ENCODE results near the gene SLC22A2. TPM values are rescaled to one million over a fixed set of nuclear protein-coding genes. Genes with fewer than 3 reads are reported as not detected.

SLC22A2 gene
- total RNA-seq, 1 donor from 2014 or later: not detected

DNA sequence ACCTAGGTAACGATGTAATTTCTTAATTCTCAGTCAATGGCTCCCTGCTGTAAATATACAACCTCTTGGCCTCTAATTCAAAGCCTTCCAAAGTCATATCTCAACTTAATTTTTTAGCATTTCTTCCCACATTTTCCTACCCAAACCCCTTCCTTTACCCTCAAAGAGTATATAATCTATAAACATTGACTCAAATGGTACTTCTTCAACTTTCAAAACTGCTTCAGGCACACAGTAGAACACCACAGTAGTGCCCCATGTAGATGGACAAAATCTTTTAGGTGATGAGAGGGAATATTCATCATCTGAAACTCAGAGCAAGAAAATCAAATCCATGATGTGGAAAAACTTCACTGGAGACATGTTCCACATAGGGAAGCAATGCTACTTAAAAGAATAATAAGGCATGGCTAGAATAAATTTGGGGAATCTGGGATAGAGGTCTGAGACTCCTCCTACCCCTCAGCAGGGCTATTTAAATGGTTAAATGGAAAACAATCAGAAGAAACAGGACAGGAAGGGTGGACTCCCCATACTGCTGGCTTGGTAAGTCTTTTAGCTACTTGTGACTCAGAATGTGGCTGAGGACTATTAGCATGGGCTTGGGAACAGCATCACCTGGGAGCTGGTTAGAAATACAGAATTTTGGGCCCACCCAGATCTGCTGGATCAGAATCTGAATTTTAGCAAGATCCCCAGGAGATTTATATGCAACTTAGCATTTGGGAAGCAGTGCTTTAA, 6.4 kb downstream of the SLC22A2 start:
- H3K4me3 ChIP-seq (ENCODE audit: low read depth, low read length): no peak overlapping the region
- TF ChIP-seq, protein P1, sequence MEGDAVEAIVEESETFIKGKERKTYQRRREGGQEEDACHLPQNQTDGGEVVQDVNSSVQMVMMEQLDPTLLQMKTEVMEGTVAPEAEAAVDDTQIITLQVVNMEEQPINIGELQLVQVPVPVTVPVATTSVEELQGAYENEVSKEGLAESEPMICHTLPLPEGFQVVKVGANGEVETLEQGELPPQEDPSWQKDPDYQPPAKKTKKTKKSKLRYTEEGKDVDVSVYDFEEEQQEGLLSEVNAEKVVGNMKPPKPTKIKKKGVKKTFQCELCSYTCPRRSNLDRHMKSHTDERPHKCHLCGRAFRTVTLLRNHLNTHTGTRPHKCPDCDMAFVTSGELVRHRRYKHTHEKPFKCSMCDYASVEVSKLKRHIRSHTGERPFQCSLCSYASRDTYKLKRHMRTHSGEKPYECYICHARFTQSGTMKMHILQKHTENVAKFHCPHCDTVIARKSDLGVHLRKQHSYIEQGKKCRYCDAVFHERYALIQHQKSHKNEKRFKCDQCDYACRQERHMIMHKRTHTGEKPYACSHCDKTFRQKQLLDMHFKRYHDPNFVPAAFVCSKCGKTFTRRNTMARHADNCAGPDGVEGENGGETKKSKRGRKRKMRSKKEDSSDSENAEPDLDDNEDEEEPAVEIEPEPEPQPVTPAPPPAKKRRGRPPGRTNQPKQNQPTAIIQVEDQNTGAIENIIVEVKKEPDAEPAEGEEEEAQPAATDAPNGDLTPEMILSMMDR (conservative IDR thresholded peaks at IDR 0.05; ENCODE audit: low read depth, low read length): no peak
- no peak for DNase-seq (ENCODE audit: low read depth)

DNA sequence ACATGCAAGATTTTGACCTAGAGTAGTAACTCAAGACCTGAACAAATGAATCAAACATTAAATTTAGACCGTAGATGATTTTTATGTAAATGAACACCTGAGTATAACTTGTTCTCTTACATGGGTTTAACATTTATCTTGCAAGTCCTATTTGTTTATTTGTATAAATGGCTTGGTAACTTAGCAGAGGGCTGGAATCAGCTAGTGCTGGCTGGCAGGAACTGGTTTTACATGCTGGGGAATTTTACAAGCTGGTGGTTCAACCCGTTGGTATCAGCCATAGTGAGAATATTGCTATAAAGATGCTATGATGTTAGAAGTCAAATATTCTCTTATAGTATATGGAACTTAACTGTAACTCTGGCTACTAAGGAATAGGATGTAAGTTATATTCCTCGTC, 8.9 kb downstream of the SLC22A2 start:
- TF ChIP-seq, protein P1 (conservative IDR thresholded peaks at IDR 0.05; ENCODE audit: low read depth, low read length): no peak

DNA sequence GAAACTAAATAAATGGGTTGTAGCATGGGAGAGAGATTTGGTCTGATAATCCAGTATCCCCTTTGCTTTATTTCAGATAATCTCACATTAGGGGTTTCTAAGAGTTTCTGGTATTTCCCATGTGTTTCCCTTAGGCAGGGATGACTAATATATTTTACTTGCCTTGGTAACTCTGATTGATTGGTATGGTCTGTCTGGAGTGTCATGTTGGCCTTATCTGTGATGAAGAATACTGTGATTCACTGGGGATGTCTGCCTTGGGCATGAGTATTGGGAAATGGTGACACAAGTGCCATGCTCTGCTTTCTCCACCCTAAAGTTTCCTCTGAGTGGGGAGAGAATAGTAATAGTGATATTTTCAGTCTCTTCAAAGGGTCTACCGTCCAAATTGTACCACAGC, 10.1 kb downstream of the SLC22A2 start:
- no peak overlapping the region for H3K4me3 ChIP-seq (ENCODE audit: low read depth, low read length)
- TF ChIP-seq, protein P1 (conservative IDR thresholded peaks at IDR 0.05; ENCODE audit: low read depth, low read length): no peak
- DNase-seq (ENCODE audit: low read depth): no peak

More for the DNA sequence above, 8.9 kb downstream of the SLC22A2 start:
- DNase-seq (ENCODE audit: low read depth): no peak
- no peak overlapping the region for H3K4me3 ChIP-seq (ENCODE audit: low read depth, low read length)

DNA sequence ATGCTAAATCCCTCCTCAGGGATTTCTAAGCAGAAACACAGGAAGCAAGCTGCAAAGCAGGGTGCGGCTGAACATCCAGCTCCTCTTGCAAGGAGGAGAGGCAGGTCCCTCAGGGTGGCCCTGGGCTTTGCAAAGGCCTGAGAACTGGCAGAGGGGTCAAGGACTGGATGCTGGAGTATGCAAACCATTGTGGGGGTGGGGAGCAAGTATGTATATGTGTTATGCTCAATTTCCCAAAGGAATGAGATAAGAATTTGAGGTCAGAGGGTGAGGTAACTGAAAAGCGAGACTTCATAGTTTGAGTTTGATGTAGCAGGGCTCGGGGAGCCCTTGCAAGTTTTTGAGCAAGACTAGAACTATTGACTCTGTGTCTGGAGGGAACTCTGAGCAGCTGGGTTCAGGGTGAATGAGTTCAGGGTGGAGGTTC, 11.2 kb downstream of the SLC22A2 start:
- no peak for DNase-seq (ENCODE audit: low read depth)
- TF ChIP-seq, protein P1 (conservative IDR thresholded peaks at IDR 0.05; ENCODE audit: low read depth, low read length): no peak
- no peak overlapping the region for H3K4me3 ChIP-seq (ENCODE audit: low read depth, low read length)

DNA sequence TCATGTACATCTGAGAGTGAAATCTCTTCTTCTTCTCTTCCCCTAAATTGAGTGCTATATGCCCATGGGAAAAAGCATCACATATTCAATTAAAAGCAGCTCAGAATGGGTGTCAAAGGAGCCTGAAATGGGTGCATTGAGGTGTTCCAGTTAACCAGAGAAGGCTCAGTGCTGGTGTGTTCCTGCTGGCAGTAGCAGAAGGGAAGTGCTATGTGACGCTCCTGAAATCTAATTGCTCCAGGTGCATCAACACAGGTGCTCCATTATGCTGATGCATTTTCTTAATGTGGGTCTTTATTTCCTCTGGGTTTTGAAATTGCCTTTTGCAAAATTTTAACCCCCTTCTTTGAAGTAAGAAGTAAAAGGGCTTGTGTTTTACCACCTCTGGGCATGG, 17.9 kb downstream of the SLC22A2 start:
- H3K4me3 ChIP-seq (ENCODE audit: low read depth, low read length): no peak overlapping the region
- TF ChIP-seq, protein P1 (conservative IDR thresholded peaks at IDR 0.05; ENCODE audit: low read depth, low read length): no peak
- no peak for DNase-seq (ENCODE audit: low read depth)

DNA sequence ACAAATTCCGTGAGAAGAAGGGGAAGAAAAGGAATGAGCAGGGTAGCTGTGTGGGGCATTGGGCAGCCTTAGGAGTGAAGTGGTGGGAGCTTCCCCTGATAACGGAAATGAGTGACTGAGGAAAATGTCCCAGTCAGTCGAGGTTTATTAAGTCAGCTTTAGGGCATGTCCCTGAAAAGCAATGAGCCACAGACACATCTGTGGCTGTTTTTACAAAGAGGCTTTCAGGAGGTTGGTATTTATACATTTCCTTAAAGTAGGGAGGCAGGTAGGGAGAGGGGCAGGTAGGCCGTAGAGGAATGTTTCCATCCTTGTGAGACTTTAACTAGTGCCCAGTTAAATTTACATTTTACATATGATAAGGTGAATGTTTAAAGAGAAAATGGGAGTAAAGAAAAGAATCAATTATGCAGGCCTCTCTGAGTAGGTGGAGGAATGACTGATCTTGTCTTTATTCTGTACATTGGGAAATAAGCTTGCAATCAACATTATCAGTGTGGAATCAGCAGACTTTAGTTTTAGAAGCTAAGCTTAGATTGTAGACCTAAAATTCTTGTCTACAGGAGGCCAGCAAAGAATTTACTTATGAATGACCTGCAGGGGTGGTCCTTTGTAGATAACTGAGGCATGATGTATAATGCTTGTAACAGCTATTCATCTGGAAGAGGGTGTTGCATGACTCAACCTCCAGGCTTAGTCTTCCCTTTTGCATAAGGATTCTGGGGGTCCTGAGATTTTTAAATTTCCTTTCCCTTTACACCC, 18.5 kb downstream of the SLC22A2 start:
- TF ChIP-seq, protein P1 (conservative IDR thresholded peaks at IDR 0.05; ENCODE audit: low read depth, low read length): no peak
- H3K4me3 ChIP-seq (ENCODE audit: low read depth, low read length): no peak overlapping the region
- DNase-seq (ENCODE audit: low read depth): no peak

All from epithelial cell of proximal tubule (primary cell).